Endothelial cell of umbilical vein (primary cell): Measurements from ENCODE around the gene MOB3B. TPM values are rescaled to one million over a fixed set of nuclear protein-coding genes. Genes with fewer than 3 reads are reported as not detected.

Experiments used
- BruUV-seq: library from RNA; stranded (reverse); fragments of 400-500 nt; replicated peaks from 2 replicates; lab custom pipeline; 2021; lab: Mats Ljungman, UMichigan
- CTCF ChIA-PET: fragments of 300-600, 350-600 bp; sonication (Branson Sonifier 250); formaldehyde crosslinking; loops from one replicate; lab custom pipeline; 2021; ENCODE audit warnings: antibody characterized with exemption, inconsistent platforms; lab: Charles Lee
- POLR2A ChIA-PET: fragments of 300-600, 350-600 bp; sonication (Branson Sonifier 250); formaldehyde crosslinking; loops from one replicate; lab custom pipeline; 2021; ENCODE audit warnings: antibody characterized with exemption, inconsistent platforms; lab: Charles Lee
- DNase-seq: peaks from one replicate; pipeline ENCODE4 v3.0.0-alpha.2; 2011; ENCODE audit warnings: low read depth, low spot score
- FAIRE-seq: peaks from 2 replicates; lab custom pipeline; 2011; peaks lifted over from hg19 to GRCh38; lab: Jason Lieb, UNC
- H2AFZ ChIP-seq: 2 replicates; pipeline ENCODE4 v1.6.0; 2012; ENCODE audit warnings: low read depth, low read length, control low read depth, inconsistent platforms
- H3K27ac ChIP-seq: 2 replicates; pipeline ENCODE4 v1.5.1; 2011; ENCODE audit warnings: low read depth, mild to moderate bottlenecking, control low read depth, low read length, moderate library complexity; ENCODE audit not compliant: insufficient read depth
- H3K27me3 ChIP-seq, 2 experiments: 2 replicates each; pipeline versions ENCODE4 v1.6.0 to v1.6.1; 2011; ENCODE audit warnings: low read length in 2 of 2, mixed read lengths in 1 of 2; ENCODE audit not compliant: control insufficient read depth in 2 of 2, insufficient read depth in 2 of 2
- H3K36me3 ChIP-seq, 2 experiments: 2 replicates in 1 of 2; 3 replicates in 1 of 2; pipeline ENCODE4 v1.5.1; 2011; ENCODE audit warnings: low read length in 2 of 2, mild to moderate bottlenecking in 1 of 2, moderate library complexity in 1 of 2; ENCODE audit not compliant: control insufficient read depth in 2 of 2, insufficient read depth in 2 of 2; ENCODE audit errors: extremely low read depth in 1 of 2
- H3K4me1 ChIP-seq: 3 replicates; pipeline ENCODE4 v1.5.1; 2011; ENCODE audit warnings: mild to moderate bottlenecking, low read length; ENCODE audit not compliant: control insufficient read depth, insufficient read depth; ENCODE audit errors: extremely low read depth
- H3K4me2 ChIP-seq: 2 replicates; pipeline ENCODE4 v1.6.1; 2011; ENCODE audit warnings: low read length, control low read depth, mixed read lengths; ENCODE audit not compliant: insufficient read depth
- H3K4me3 ChIP-seq, 3 experiments: fragments of 200-600 bp in 1 of 3; sonication (generic), shearing (Covaris generic) in 1 of 3; replicated peaks in 1 of 3; 2 replicates each; pipeline ENCODE4 v1.5.1; 2011 to 2016; ENCODE audit warnings: control low read depth in 3 of 3, low read length in 3 of 3, mild to moderate bottlenecking in 2 of 3, inconsistent platforms in 1 of 3, low read depth in 1 of 3, moderate library complexity in 1 of 3; ENCODE audit not compliant: insufficient read depth in 1 of 3
- H3K79me2 ChIP-seq: 2 replicates; pipeline ENCODE4 v1.6.0; 2012; ENCODE audit warnings: low read length, inconsistent platforms; ENCODE audit not compliant: control insufficient read depth, insufficient read depth
- H3K9ac ChIP-seq: replicated peaks from 2 replicates; pipeline ENCODE3; 2011; ENCODE audit warnings: low read length, control low read depth; ENCODE audit not compliant: insufficient read depth; ENCODE audit errors: extremely low read depth
- H3K9me1 ChIP-seq: replicated peaks from 3 replicates; pipeline ENCODE4 v1.6.0; 2011; ENCODE audit warnings: mild to moderate bottlenecking, low read length; ENCODE audit not compliant: control insufficient read depth, insufficient read depth; ENCODE audit errors: extremely low read depth
- H3K9me3 ChIP-seq: replicated peaks from 2 replicates; pipeline ENCODE4 v1.5.1; 2012; ENCODE audit warnings: low read length, inconsistent platforms; ENCODE audit not compliant: control insufficient read depth, insufficient read depth
- H4K20me1 ChIP-seq: replicated peaks from 2 replicates; pipeline ENCODE3; 2011; ENCODE audit warnings: mild to moderate bottlenecking, low read length; ENCODE audit not compliant: control insufficient read depth, insufficient read depth; ENCODE audit errors: extremely low read depth
- EZH2 ChIP-seq: IDR thresholded peaks from 2 replicates; pipeline ENCODE4 v1.6.1; 2012; ENCODE audit warnings: borderline replicate concordance, low read depth, mild to moderate bottlenecking, moderate library complexity, low read length, inconsistent platforms; ENCODE audit not compliant: severe bottlenecking
- FOS ChIP-seq: IDR thresholded peaks from 2 replicates; pipeline ENCODE4 v1.6.1; 2011; ENCODE audit warnings: mild to moderate bottlenecking, low read length, moderate library complexity, borderline replicate concordance; ENCODE audit not compliant: insufficient read depth
- GATA2 ChIP-seq: IDR thresholded peaks from 2 replicates; pipeline ENCODE4 v1.7.0; 2011; ENCODE audit warnings: low read depth, mild to moderate bottlenecking, moderate library complexity, mixed read lengths, low read length; ENCODE audit not compliant: insufficient read length, insufficient read depth
- JUN ChIP-seq: IDR thresholded peaks from 2 replicates; pipeline ENCODE4 v1.6.1; 2011; ENCODE audit warnings: borderline replicate concordance, low read depth; ENCODE audit not compliant: insufficient read length, insufficient read depth
- MYC ChIP-seq: IDR thresholded peaks from one replicate; pipeline ENCODE4 v1.6.1; 2011; ENCODE audit warnings: mild to moderate bottlenecking, low read depth, low read length
- POLR2A ChIP-seq: IDR thresholded peaks from 2 replicates; pipeline ENCODE4 v1.6.1; 2012; ENCODE audit warnings: low read depth, mild to moderate bottlenecking, control low read depth, low read length
- POLR2AphosphoS5 ChIP-seq: IDR thresholded peaks from 2 replicates; pipeline ENCODE4 v1.6.1; 2012; ENCODE audit warnings: low read depth, mild to moderate bottlenecking, control low read depth, low read length, moderate library complexity; ENCODE audit not compliant: insufficient read depth
- dilution Hi-C: fragments of 300-500 bp; cut with MboI; formaldehyde crosslinking; loops from one replicate; pipeline ENCODE4 v1.15.0; 2019; ENCODE audit warnings: low sequenced_read_pairs; ENCODE audit not compliant: extremely low pct_ligation_motif_present
- intact Hi-C: fragments of 100-400 bp; cut with micrococcal nuclease; formaldehyde crosslinking; loops from one replicate; pipeline ENCODE4 v1.10.0; 2022
- polyA plus RNA-seq, 4 experiments: library from polyadenylated mRNA; depleted of rRNA in 3 of 4; stranded (reverse) in 3 of 4; unstranded in 1 of 4; fragments of >200 nt; gene quantifications; 2 replicates each; pipeline versions ENCODE4 v1.2.1 to v1.2.3, GENCODE V29; 2011 to 2012; ENCODE audit warnings: missing spikeins in 1 of 4
- total RNA-seq: library from RNA; stranded (reverse); gene quantifications from 2 replicates; pipeline ENCODE4 v1.2.3, GENCODE V29; 2021
- TF ChIP-seq, protein P1 (sequence below): IDR thresholded peaks from 2 replicates; pipeline ENCODE4 v1.6.1; 2011; ENCODE audit not compliant: insufficient read depth, insufficient read length
- TF ChIP-seq, protein P2 (sequence below), 2 donors: IDR thresholded peaks; 1 replicate in 1 of 2; 2 replicates in 1 of 2; pipeline ENCODE4 v1.5.1; 2011; ENCODE audit warnings: low read length in 2 of 2, mild to moderate bottlenecking in 2 of 2, moderate library complexity in 2 of 2, control low read depth in 1 of 2, inconsistent platforms in 1 of 2, low read depth in 1 of 2; ENCODE audit not compliant: insufficient read depth in 1 of 2; ENCODE audit errors: extremely low read depth in 1 of 2

Gene MOB3B
- total and polyA plus RNA-seq, 2 donors (not counting 3 experiments of a cell fraction or from before 2014, with no cell fraction given): 0.03 TPM; not detected in 1

GRCh38 chr9:27293996-27294395 is 235.6 kb downstream of the MOB3B start:
- POLR2A ChIA-PET: no interaction called here
- CTCF ChIA-PET: interaction anchor here (1.3 kb wide), 1 partner anchor 39 kb away, joined by 3 read pairs; no protein-coding TSS in a partner anchor
- Histone ChIP-seq H3K4me1 (no peaks in the 10 kb centered on the region), H3K36me3 (no peaks in the 10 kb centered on the region), H3K9me3 (no peaks in the 10 kb centered on the region), H4K20me1 (no peaks in the 10 kb centered on the region), H3K4me3 (no peak overlapping the region), H3K4me2 (no peak overlapping the region), H3K9me1 (no peaks in the 10 kb centered on the region), H3K9ac (no peak overlapping the region), H3K27me3 (peaks cover 0 to 6% of the 10 kb centered on the region in 2 experiments), H3K27ac (no peak overlapping the region), H3K79me2 (no peaks in the 10 kb centered on the region), H2AFZ (no peak overlapping the region)
- intact Hi-C loops: no loop called here
- dilution Hi-C loops: no loop called here
- TF ChIP-seq POLR2A: no peak
- no peak for TF ChIP-seq FOS
- no peak for TF ChIP-seq JUN
- TF ChIP-seq, protein P1, sequence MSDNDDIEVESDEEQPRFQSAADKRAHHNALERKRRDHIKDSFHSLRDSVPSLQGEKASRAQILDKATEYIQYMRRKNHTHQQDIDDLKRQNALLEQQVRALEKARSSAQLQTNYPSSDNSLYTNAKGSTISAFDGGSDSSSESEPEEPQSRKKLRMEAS: no peak
- TF ChIP-seq MYC: no peak
- no peak for TF ChIP-seq POLR2AphosphoS5
- no peak for TF ChIP-seq GATA2
- TF ChIP-seq, protein P2, sequence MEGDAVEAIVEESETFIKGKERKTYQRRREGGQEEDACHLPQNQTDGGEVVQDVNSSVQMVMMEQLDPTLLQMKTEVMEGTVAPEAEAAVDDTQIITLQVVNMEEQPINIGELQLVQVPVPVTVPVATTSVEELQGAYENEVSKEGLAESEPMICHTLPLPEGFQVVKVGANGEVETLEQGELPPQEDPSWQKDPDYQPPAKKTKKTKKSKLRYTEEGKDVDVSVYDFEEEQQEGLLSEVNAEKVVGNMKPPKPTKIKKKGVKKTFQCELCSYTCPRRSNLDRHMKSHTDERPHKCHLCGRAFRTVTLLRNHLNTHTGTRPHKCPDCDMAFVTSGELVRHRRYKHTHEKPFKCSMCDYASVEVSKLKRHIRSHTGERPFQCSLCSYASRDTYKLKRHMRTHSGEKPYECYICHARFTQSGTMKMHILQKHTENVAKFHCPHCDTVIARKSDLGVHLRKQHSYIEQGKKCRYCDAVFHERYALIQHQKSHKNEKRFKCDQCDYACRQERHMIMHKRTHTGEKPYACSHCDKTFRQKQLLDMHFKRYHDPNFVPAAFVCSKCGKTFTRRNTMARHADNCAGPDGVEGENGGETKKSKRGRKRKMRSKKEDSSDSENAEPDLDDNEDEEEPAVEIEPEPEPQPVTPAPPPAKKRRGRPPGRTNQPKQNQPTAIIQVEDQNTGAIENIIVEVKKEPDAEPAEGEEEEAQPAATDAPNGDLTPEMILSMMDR (IDR thresholded peaks at IDR 0.05; ENCODE audit: extremely low read depth in 1 of 2, insufficient read depth in 1 of 2, low read depth in 1 of 2, low read length in 2 of 2): no peak
- no peak for TF ChIP-seq EZH2
- BruUV-seq: no TSS peak
- DNase-seq (no peak), FAIRE-seq (no peak)
